ENCODE data around the gene LRRC15. TPM values are rescaled to one million over a fixed set of nuclear protein-coding genes. Genes with fewer than 3 reads are reported as not detected.

The LRRC15 gene
- total RNA-seq (ENCODE audit: low replicate concordance) = 0.25 and 10.0 TPM in 2 replicates

- peak; percentile 54 for DNase-seq (ENCODE audit: low read depth)
- no peak within 1 kb of the TSS for H3K4me3 ChIP-seq (ENCODE audit: low read depth, low read length)
- no peak for TF ChIP-seq CTCF (IDR thresholded peaks at IDR 0.05; ENCODE audit: insufficient read depth, low read length)
Measured at GRCh38 chr3:194369522-194370279, at the start of gene LRRC15. TSS of gene LRRC15 (minus strand) at chr3:194369743. CDS start at chr3:194361043, 8,700 bp downstream.

- TF ChIP-seq CTCF (IDR thresholded peaks at IDR 0.05; ENCODE audit: insufficient read depth, low read length) = no peak
- no peak for DNase-seq (ENCODE audit: low read depth)
- H3K4me3 ChIP-seq (ENCODE audit: low read depth, low read length) = no peak overlapping the region
Measured at GRCh38 chr3:194418671-194419070, 49.1 kb upstream of the LRRC15 start.

- no peak for DNase-seq (ENCODE audit: low read depth)
- H3K4me3 ChIP-seq (ENCODE audit: low read depth, low read length) = no peak overlapping the region
Measured at GRCh38 chr3:194407423-194407822, 37.9 kb upstream of the LRRC15 start.

GRCh38 chr3:194405766-194406165 is 36.2 kb upstream of the LRRC15 start:
- no peak for DNase-seq (ENCODE audit: low read depth)
- no peak for TF ChIP-seq CTCF (IDR thresholded peaks at IDR 0.05; ENCODE audit: insufficient read depth, low read length)
- no peak overlapping the region for H3K4me3 ChIP-seq (ENCODE audit: low read depth, low read length)

More at GRCh38 chr3:194407423-194407822, 37.9 kb upstream of the LRRC15 start:
- TF ChIP-seq CTCF (IDR thresholded peaks at IDR 0.05; ENCODE audit: insufficient read depth, low read length) = no peak

GRCh38 chr3:194404365-194405140 is 35.0 kb upstream of the LRRC15 start:
- H3K4me3 ChIP-seq (ENCODE audit: low read depth, low read length) = no peak overlapping the region
- DNase-seq (ENCODE audit: low read depth) = peak; percentile 76
- peak; percentile 57 for TF ChIP-seq CTCF (IDR thresholded peaks at IDR 0.05; ENCODE audit: insufficient read depth, low read length)

GRCh38 chr3:194401868-194402329 is 32.4 kb upstream of the LRRC15 start:
- no peak for TF ChIP-seq CTCF (IDR thresholded peaks at IDR 0.05; ENCODE audit: insufficient read depth, low read length)
- no peak for DNase-seq (ENCODE audit: low read depth)
- no peak overlapping the region for H3K4me3 ChIP-seq (ENCODE audit: low read depth, low read length)

Measured in fibroblast of the aortic adventitia (primary cell).